Mesothelial cell of epicardium (in vitro differentiated cells): ENCODE data around the gene GSTA5. TPM values are rescaled to one million over a fixed set of nuclear protein-coding genes. Genes with fewer than 3 reads are reported as not detected.
A peak's percentile ranks its signal among the peaks of the same experiment; 100 is the strongest.

Source experiments
- DNase-seq, 2 experiments: peaks; one replicate each; pipeline ENCODE4 v3.0.0; 2021; ENCODE audit warnings: low spot score in 2 of 2; ENCODE audit not compliant: unreplicated experiment in 2 of 2
- H3K27ac Mint-ChIP-seq: 2 replicates; pipeline ENCODE4 v1.8.0; 2021; ENCODE audit warnings: mixed read lengths
- H3K27me3 Mint-ChIP-seq: 2 replicates; pipeline ENCODE4 v1.8.0; 2021; ENCODE audit warnings: low read depth, mixed read lengths
- H3K36me3 Mint-ChIP-seq: 2 replicates; pipeline ENCODE4 v1.8.0; 2021; ENCODE audit warnings: mixed read lengths
- H3K4me1 Mint-ChIP-seq: 2 replicates; pipeline ENCODE4 v1.8.0; 2021; ENCODE audit warnings: mixed read lengths
- H3K4me3 Mint-ChIP-seq: 2 replicates; pipeline ENCODE4 v1.8.0; 2021; ENCODE audit warnings: mild to moderate bottlenecking, moderate library complexity, mixed read lengths
- H3K9me3 Mint-ChIP-seq: 2 replicates; pipeline ENCODE4 v1.8.0; 2021; ENCODE audit warnings: mixed read lengths
- total RNA-seq: library from RNA; stranded (reverse); gene quantifications from 3 replicates; pipeline ENCODE4 v1.2.1, GENCODE V29; 2021
- TF ChIP-seq, protein P1 (sequence below): fragments of 200-600 bp; sonication (generic); IDR thresholded peaks from one replicate; pipeline ENCODE4 v1.5.0; 2021; ENCODE audit warnings: antibody characterized with exemption; ENCODE audit not compliant: unreplicated experiment

GSTA5 gene
- not detected in 3 replicates for total RNA-seq

DNA sequence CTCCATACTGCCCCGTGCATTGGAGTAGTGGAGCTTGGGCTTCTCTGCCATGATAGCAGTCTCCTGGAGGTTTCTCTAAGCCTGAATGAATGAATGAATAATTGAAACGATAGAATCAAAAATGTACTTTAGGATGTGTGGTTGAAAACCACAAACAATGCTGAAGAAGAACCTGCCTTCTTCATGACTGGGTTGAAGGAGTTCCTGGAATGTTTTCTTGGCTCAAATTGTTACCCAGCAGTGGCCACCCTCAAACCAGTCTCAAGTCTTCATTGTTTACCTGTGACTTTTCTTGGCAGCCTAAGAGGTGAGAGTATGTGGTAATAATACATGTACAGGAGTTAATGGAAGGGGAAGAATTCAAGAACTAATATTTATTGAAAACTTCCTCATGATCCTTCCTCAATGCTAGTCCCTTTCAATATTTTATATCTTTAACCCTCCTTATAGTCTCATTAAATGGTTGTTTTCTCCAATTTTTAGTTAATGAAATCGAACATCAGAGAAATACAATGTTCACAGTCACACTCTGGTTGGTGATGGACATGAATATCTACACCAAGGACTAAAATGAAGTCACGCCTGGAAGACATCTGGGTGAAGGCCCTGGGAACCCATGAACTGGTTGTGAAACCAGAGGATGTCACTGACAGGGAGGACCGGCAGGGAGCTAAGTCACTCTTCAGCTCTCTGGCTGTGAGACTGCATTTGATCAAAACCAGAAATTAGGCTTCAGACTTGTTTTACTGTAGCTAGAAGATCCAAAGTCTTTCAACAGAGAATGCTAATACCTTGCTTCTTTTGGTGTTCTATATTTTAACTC, at the start of gene GSTA5:
Gene GSTA5, minus strand, starts transcription at position 51 of the 823 bp plus-strand sequence.
- H3K9me3 Mint-ChIP-seq = no peaks in the 10 kb centered on the region
- H3K27me3 Mint-ChIP-seq = peaks cover 10% of the 10 kb centered on the region
- DNase-seq = no peak
- H3K36me3 Mint-ChIP-seq = no peaks in the 10 kb centered on the region
- no peak within 1 kb of the TSS for H3K4me3 Mint-ChIP-seq
- no peaks in the 10 kb centered on the region for H3K4me1 Mint-ChIP-seq
- TF ChIP-seq, protein P1, sequence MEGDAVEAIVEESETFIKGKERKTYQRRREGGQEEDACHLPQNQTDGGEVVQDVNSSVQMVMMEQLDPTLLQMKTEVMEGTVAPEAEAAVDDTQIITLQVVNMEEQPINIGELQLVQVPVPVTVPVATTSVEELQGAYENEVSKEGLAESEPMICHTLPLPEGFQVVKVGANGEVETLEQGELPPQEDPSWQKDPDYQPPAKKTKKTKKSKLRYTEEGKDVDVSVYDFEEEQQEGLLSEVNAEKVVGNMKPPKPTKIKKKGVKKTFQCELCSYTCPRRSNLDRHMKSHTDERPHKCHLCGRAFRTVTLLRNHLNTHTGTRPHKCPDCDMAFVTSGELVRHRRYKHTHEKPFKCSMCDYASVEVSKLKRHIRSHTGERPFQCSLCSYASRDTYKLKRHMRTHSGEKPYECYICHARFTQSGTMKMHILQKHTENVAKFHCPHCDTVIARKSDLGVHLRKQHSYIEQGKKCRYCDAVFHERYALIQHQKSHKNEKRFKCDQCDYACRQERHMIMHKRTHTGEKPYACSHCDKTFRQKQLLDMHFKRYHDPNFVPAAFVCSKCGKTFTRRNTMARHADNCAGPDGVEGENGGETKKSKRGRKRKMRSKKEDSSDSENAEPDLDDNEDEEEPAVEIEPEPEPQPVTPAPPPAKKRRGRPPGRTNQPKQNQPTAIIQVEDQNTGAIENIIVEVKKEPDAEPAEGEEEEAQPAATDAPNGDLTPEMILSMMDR = no peak
- H3K27ac Mint-ChIP-seq = no peak within 1 kb of the TSS

DNA sequence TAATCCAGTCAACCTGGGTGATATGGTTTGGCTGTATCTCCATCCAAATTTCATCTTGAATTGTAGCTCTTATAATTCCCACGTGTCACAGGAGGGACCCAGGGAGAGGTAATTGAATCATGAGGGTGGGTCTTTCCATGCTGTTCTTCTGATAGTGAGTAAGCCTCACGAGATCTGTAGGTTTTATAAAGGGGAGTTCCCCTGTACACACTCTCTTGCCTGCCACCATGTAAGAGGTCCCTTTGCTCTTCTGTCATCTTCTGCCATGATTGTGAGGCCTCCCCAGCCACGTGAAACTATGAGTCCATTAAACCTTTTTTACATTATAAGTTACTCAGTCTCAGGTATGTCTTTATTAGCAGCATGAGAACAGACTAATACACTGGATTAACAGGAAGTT, 49.4 kb upstream of the GSTA5 start:
- Mint-ChIP-seq H3K4me1 (no peaks in the 10 kb centered on the region), H3K36me3 (no peaks in the 10 kb centered on the region), H3K9me3 (no peaks in the 10 kb centered on the region), H3K4me3 (no peak overlapping the region), H3K27me3 (no peaks in the 10 kb centered on the region), H3K27ac (no peak overlapping the region)
- TF ChIP-seq, protein P1 = no peak
- no peak for DNase-seq

DNA sequence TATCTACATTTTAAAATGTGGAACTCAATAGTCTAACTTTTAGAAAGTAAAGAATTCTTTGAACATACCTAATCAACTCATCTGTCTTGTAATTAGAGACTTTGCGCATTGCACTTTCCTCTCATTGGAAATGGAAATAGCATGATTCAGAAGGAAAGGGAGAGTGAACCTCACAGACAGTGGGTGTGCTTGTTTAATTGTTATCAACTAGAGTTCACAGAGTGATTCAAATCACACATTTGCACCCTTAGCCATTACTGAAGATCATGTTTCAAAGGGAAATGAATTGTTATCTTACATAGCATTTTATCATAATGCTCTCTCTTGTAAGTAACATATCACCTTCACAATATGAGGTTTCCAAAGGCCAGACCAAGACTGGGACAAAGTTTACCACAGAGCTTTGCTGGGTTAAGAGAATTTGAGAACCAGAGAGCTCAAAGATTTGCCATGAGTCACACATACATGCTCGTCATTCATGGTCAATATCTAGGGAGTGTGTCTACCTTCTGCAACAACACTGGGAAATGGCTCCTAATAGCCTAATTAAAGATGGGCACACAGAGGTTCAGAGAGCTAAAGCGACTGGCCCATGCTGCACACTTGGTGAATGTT, 47.4 kb upstream of the GSTA5 start:
- H3K4me3 Mint-ChIP-seq = no peak overlapping the region
- H3K4me1 Mint-ChIP-seq = no peaks in the 10 kb centered on the region
- no peak for DNase-seq
- H3K9me3 Mint-ChIP-seq = no peaks in the 10 kb centered on the region
- TF ChIP-seq, protein P1 = no peak
- H3K27me3 Mint-ChIP-seq = no peaks in the 10 kb centered on the region
- no peak overlapping the region for H3K27ac Mint-ChIP-seq
- H3K36me3 Mint-ChIP-seq = no peaks in the 10 kb centered on the region

DNA sequence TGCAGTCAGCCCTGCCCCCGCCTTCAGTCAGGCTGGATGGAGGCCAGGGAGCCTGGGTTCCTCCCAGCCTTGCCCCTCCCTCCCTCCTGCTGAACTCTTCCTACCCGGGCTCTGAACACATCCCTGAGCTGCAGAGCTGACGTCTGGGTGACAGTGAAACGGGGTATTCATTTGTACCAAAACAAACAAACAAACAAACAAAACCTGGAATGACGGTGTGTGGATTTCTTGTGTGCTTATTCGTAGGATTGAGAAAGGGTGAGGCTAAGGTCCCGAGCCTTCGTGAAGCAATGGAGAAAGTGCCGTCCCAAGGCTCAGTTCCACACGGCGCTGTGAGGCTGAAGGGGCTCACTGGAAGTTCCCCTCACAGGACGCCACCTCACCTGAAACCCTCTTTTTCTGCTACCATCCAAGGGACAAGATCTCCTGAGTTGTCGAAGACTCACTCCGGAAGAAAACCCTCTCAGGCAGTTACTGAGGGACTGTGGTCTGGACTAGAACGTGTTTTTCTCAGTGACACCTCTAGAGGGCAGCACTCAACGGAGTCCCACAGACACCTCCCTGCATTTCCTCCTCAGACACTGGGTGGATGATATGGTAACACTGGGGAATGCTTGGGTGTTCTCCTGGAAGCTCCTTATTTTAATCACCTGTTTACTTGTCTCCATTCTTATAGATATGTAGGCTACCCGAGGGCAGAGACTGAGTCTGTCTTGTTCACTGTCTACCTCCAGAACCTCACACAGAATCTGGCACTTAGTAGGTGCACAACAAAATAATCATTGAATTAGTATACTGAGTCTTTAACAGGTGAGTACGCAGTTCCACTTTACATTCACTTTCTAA, 41.6 kb upstream of the GSTA5 start:
- H3K27ac Mint-ChIP-seq = peak overlapping the region; percentile 15
- peak overlapping the region; percentile 81 for H3K4me3 Mint-ChIP-seq
- H3K9me3 Mint-ChIP-seq = no peaks in the 10 kb centered on the region
- peaks cover 4% of the 10 kb centered on the region for H3K4me1 Mint-ChIP-seq
- TF ChIP-seq, protein P1 = peak; percentile 75
- DNase-seq = peak in 1 of 2 experiments; percentile 72
- H3K36me3 Mint-ChIP-seq = no peaks in the 10 kb centered on the region
- no peaks in the 10 kb centered on the region for H3K27me3 Mint-ChIP-seq

DNA sequence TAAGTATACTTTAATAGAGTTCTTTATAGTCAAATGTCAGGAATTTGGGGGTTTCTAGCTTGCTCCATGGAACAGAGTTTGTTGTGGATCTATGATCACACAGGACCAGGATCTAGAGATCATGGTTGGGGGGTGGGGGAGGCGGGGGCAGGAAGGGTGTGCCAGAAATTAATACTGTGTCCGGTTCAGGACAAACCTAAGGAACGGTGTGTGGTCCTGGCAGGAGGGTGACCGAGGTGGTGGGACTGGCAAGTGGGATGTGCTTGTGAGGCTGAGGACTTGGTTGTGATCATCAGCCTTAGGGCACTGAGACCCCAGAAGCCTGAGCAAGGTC, 41.0 kb upstream of the GSTA5 start:
- H3K27ac Mint-ChIP-seq = no peak overlapping the region
- no peak for DNase-seq
- peak overlapping the region; percentile 81 for H3K4me3 Mint-ChIP-seq

More for the DNA sequence above, 41.0 kb upstream of the GSTA5 start:
- TF ChIP-seq, protein P1 = no peak
- no peaks in the 10 kb centered on the region for H3K27me3 Mint-ChIP-seq
- H3K4me1 Mint-ChIP-seq = peaks cover 7% of the 10 kb centered on the region
- H3K9me3 Mint-ChIP-seq = no peaks in the 10 kb centered on the region
- H3K36me3 Mint-ChIP-seq = no peaks in the 10 kb centered on the region
